ENCODE results near the gene RNF43.

The RNF43 gene

DNA sequence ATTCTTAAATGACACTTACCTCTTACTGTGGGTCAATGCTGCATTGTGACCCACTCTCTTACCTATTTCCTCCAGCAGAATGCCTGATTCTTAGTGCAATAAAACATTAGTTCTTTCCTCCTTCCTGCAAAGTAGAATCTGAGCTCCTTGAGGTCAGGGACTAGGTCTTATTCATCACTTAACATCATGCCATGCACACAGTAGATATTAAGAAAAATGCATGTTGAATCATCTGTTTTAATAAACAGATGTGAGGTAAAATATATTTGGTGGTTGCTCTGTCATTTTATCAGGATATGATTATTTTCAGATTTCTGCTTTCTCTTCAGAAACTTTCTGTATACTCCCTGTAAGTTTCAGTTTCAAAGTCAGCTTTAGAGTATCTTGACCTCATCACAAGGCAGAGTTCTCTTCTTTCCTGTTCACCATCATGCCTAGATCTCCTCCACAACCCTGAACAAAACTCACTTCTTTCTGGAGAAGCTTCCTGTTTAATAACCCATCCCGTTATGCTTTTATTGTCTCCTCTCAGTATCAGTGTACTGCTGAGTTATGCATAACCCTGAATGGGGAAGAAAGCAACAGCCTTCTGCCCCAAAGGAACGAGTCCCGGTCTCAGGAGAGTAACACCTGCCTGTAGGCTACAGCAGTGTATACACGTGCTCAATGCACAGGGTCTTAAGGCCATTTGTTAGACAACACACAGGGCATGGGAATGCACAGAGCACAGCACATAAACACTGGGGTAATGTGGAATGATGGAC is 35.0 kb downstream of the RNF43 start:
- Histone ChIP-seq H3K9ac (ENCODE audit: low read length) (no peak overlapping the region), H4K12ac (ENCODE audit: low read depth, low read length) (no peak overlapping the region), H2AK5ac (ENCODE audit: low read length) (no peak overlapping the region), H3K4me2 (ENCODE audit: low read length) (no peak overlapping the region), H2BK120ac (ENCODE audit: insufficient read depth, low read length, poor library complexity) (no peak overlapping the region), H3K79me1 (ENCODE audit: low read length) (peaks cover 3% of the 10 kb centered on the region), H2AFZ (ENCODE audit: insufficient read depth, low read length, poor library complexity) (no peak overlapping the region), H2BK12ac (ENCODE audit: low read length) (no peak overlapping the region), H3K27ac (ENCODE audit: low read depth, low read length) (no peak overlapping the region), H3K4me1 (ENCODE audit: control insufficient read depth in 1 of 2, insufficient read depth in 2 of 2, low read length in 2 of 2) (peaks cover 21 to 26% of the 10 kb centered on the region in 2 experiments), H4K91ac (ENCODE audit: low read depth, low read length) (no peak overlapping the region), H3K4me3 (ENCODE audit: low read depth, low read length) (no peak overlapping the region), H3K27me3 (ENCODE audit: insufficient read depth, low read length) (no peaks in the 10 kb centered on the region), H3K4ac (ENCODE audit: low read depth, low read length) (no peak overlapping the region), H3K23ac (ENCODE audit: low read length) (no peak overlapping the region), H4K8ac (ENCODE audit: low read depth, low read length) (no peak overlapping the region), H3K36me3 (ENCODE audit: control insufficient read depth in 1 of 2, insufficient read depth in 2 of 2, low read length in 2 of 2) (no peaks in the 10 kb centered on the region), H2BK5ac (ENCODE audit: low read depth, low read length, poor library complexity) (no peak overlapping the region), H3K79me2 (ENCODE audit: control insufficient read depth, insufficient read depth, low read length, poor library complexity) (no peaks in the 10 kb centered on the region), H3K18ac (ENCODE audit: low read length) (no peak overlapping the region), H3K9me3 (ENCODE audit: insufficient read depth, low read depth, low read length) (no peaks in the 10 kb centered on the region), H3K14ac (ENCODE audit: low read length) (no peak overlapping the region)
- no peak for DNase-seq
- WGBS (ENCODE audit: extremely low coverage, insufficient coverage, insufficient read length): no CpG with 5 or more reads among the region's 4 CpGs

DNA sequence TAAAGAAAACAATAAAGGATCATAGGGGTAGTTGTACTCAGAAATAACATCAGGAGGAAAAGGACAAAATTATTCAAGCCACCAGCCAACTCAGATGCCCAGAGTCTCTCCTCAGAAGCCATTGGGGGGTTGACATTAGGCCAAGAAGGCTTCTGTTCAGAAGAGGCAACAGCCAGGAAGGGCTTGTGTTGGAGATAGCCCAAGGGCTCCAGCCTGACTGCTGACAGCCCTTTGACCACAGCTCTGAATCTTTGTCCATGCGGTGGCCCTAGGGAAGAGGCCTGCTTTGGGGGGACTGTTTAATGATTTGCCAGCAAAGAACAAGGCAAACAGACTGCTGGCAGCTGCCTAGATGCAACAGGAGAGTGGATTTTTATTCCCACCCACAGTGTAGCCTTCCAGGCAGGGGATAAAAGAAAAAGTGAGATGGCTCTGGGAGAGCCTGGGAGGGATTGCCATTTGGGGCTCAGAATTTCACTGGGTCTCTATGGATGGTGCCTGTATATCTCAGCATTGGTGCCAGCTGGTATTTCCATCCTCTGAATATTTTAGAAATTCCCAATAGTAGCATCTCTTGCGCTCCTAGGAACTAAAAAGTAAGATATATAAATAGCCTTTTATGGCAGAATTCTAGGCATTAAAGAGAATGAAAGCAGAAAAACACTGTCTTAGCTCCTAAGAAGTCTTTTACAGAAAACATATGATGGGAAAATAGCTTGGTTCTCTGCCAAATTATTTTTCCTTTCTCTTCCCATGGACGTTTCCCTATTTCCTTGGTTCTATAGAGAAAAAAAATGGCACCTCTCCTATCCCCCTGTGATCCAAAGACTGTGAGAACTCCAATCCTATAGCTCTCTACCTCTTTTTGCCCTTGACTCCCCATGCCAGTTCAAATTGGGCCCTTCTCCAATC is 36.0 kb downstream of the RNF43 start:
- no peak overlapping the region for H3K23ac ChIP-seq (ENCODE audit: low read length)
- no peaks in the 10 kb centered on the region for H3K9me3 ChIP-seq (ENCODE audit: insufficient read depth, low read depth, low read length)
- no peak for DNase-seq
- no peak overlapping the region for H3K4me3 ChIP-seq (ENCODE audit: low read depth, low read length)
- H3K79me1 ChIP-seq (ENCODE audit: low read length): peaks cover 6% of the 10 kb centered on the region
- H3K4me1 ChIP-seq (ENCODE audit: control insufficient read depth in 1 of 2, insufficient read depth in 2 of 2, low read length in 2 of 2): peaks cover 27 to 35% of the 10 kb centered on the region in 2 experiments
- H3K27me3 ChIP-seq (ENCODE audit: insufficient read depth, low read length): no peaks in the 10 kb centered on the region
- no peak overlapping the region for H3K14ac ChIP-seq (ENCODE audit: low read length)
- no peak overlapping the region for H3K18ac ChIP-seq (ENCODE audit: low read length)
- no peak overlapping the region for H3K4ac ChIP-seq (ENCODE audit: low read depth, low read length)
- H2AK5ac ChIP-seq (ENCODE audit: low read length): no peak overlapping the region
- no peak overlapping the region for H3K4me2 ChIP-seq (ENCODE audit: low read length)
- H2BK5ac ChIP-seq (ENCODE audit: low read depth, low read length, poor library complexity): no peak overlapping the region
- H3K79me2 ChIP-seq (ENCODE audit: control insufficient read depth, insufficient read depth, low read length, poor library complexity): no peaks in the 10 kb centered on the region
- H3K9ac ChIP-seq (ENCODE audit: low read length): no peak overlapping the region
- no peak overlapping the region for H2BK12ac ChIP-seq (ENCODE audit: low read length)
- no peak overlapping the region for H2BK120ac ChIP-seq (ENCODE audit: insufficient read depth, low read length, poor library complexity)
- no peak overlapping the region for H4K12ac ChIP-seq (ENCODE audit: low read depth, low read length)
- no CpG with 5 or more reads among the region's 3 CpGs for WGBS (ENCODE audit: extremely low coverage, insufficient coverage, insufficient read length)
- no peaks in the 10 kb centered on the region for H3K36me3 ChIP-seq (ENCODE audit: control insufficient read depth in 1 of 2, insufficient read depth in 2 of 2, low read length in 2 of 2)
- H3K27ac ChIP-seq (ENCODE audit: low read depth, low read length): no peak overlapping the region
- H4K8ac ChIP-seq (ENCODE audit: low read depth, low read length): no peak overlapping the region
- H2AFZ ChIP-seq (ENCODE audit: insufficient read depth, low read length, poor library complexity): no peak overlapping the region
- H4K91ac ChIP-seq (ENCODE audit: low read depth, low read length): no peak overlapping the region

DNA sequence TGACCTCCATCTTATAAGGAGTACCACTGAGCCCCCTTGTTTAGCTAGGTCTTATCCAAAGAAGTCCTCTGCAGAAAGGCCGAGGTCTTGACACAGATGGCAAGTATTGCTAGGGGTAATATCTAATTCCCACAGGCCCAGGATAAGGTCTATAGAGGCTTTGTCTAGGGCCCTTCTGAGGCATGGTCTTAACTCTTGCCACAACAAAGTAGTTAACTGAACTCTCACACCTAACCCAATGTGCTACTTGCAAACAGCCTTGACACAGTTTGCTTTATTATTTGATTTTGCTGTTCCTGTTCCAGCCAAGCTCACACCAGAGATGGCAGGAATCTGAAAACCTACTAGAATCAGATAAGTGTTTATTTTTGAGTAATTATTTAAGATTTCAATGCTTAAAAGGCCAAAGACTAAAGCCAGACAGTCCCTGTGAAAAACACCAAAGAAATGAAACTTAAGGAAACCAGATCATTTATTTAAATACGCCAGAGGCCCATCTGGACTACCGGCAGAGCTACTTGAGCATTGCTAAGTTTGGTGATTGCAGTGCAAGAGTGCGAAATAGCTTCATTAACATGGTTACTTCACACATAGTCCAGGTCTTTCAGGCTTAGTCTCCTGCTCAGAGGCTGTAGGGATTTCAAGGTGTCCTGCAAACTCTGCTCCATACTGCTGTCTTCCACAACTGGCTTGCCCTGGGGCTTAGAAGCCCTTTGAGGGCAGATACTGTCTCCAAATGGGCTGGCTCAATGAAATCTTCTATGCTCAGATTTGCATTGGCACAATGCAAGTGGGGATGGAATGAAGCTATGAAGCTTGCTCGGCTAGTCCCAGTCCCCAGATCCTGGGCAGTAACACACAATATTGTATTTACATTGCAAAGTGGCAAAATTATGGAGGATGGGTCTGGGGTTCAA is 36.9 kb downstream of the RNF43 start:
- Histone ChIP-seq H3K27me3 (ENCODE audit: insufficient read depth, low read length) (no peaks in the 10 kb centered on the region), H3K9me3 (ENCODE audit: insufficient read depth, low read depth, low read length) (no peaks in the 10 kb centered on the region), H3K36me3 (ENCODE audit: control insufficient read depth in 1 of 2, insufficient read depth in 2 of 2, low read length in 2 of 2) (no peaks in the 10 kb centered on the region), H3K4ac (ENCODE audit: low read depth, low read length) (no peak overlapping the region), H3K18ac (ENCODE audit: low read length) (no peak overlapping the region), H2AK5ac (ENCODE audit: low read length) (no peak overlapping the region), H3K4me3 (ENCODE audit: low read depth, low read length) (no peak overlapping the region), H3K79me2 (ENCODE audit: control insufficient read depth, insufficient read depth, low read length, poor library complexity) (no peaks in the 10 kb centered on the region), H4K8ac (ENCODE audit: low read depth, low read length) (no peak overlapping the region), H2BK5ac (ENCODE audit: low read depth, low read length, poor library complexity) (no peak overlapping the region), H3K4me2 (ENCODE audit: low read length) (no peak overlapping the region), H2BK12ac (ENCODE audit: low read length) (no peak overlapping the region), H2BK120ac (ENCODE audit: insufficient read depth, low read length, poor library complexity) (no peak overlapping the region), H3K27ac (ENCODE audit: low read depth, low read length) (no peak overlapping the region), H4K12ac (ENCODE audit: low read depth, low read length) (no peak overlapping the region), H2AFZ (ENCODE audit: insufficient read depth, low read length, poor library complexity) (no peak overlapping the region), H3K23ac (ENCODE audit: low read length) (no peak overlapping the region), H4K91ac (ENCODE audit: low read depth, low read length) (no peak overlapping the region), H3K79me1 (ENCODE audit: low read length) (peaks cover 8% of the 10 kb centered on the region), H3K4me1 (ENCODE audit: control insufficient read depth in 1 of 2, insufficient read depth in 2 of 2, low read length in 2 of 2) (peaks cover 30 to 39% of the 10 kb centered on the region in 2 experiments), H3K14ac (ENCODE audit: low read length) (no peak overlapping the region), H3K9ac (ENCODE audit: low read length) (no peak overlapping the region)
- no peak for DNase-seq
- no CpG with 5 or more reads among the region's 5 CpGs for whole genome bisulfite sequencing (ENCODE audit: extremely low coverage, insufficient coverage, insufficient read length)

GRCh38 chr17:58379511-58379824 is 37.9 kb downstream of the RNF43 start:
- Histone ChIP-seq H3K27me3 (ENCODE audit: insufficient read depth, low read length) (no peaks in the 10 kb centered on the region), H3K9me3 (ENCODE audit: insufficient read depth, low read depth, low read length) (no peaks in the 10 kb centered on the region), H2BK120ac (ENCODE audit: insufficient read depth, low read length, poor library complexity) (no peak overlapping the region), H3K79me2 (ENCODE audit: control insufficient read depth, insufficient read depth, low read length, poor library complexity) (no peaks in the 10 kb centered on the region), H3K9ac (ENCODE audit: low read length) (no peak overlapping the region), H4K12ac (ENCODE audit: low read depth, low read length) (no peak overlapping the region), H3K4me1 (ENCODE audit: control insufficient read depth in 1 of 2, insufficient read depth in 2 of 2, low read length in 2 of 2) (peaks cover 32 to 43% of the 10 kb centered on the region in 2 experiments), H3K4me2 (ENCODE audit: low read length) (no peak overlapping the region), H4K91ac (ENCODE audit: low read depth, low read length) (no peak overlapping the region), H3K4ac (ENCODE audit: low read depth, low read length) (no peak overlapping the region), H2AFZ (ENCODE audit: insufficient read depth, low read length, poor library complexity) (no peak overlapping the region), H3K79me1 (ENCODE audit: low read length) (peaks cover 8% of the 10 kb centered on the region), H2AK5ac (ENCODE audit: low read length) (no peak overlapping the region), H3K14ac (ENCODE audit: low read length) (no peak overlapping the region), H2BK12ac (ENCODE audit: low read length) (no peak overlapping the region), H4K8ac (ENCODE audit: low read depth, low read length) (no peak overlapping the region), H3K18ac (ENCODE audit: low read length) (no peak overlapping the region), H3K36me3 (ENCODE audit: control insufficient read depth in 1 of 2, insufficient read depth in 2 of 2, low read length in 2 of 2) (no peaks in the 10 kb centered on the region), H3K4me3 (ENCODE audit: low read depth, low read length) (no peak overlapping the region), H3K23ac (ENCODE audit: low read length) (no peak overlapping the region), H2BK5ac (ENCODE audit: low read depth, low read length, poor library complexity) (no peak overlapping the region), H3K27ac (ENCODE audit: low read depth, low read length) (no peak overlapping the region)
- DNase-seq: no peak
- no CpG with 5 or more reads among the region's 3 CpGs for WGBS (ENCODE audit: extremely low coverage, insufficient coverage, insufficient read length)

Data from trophoblast cell (in vitro differentiated cells and primary cell).